CD14-positive monocyte (primary cell): ENCODE data around the gene FYB2. TPM values are rescaled to one million over a fixed set of nuclear protein-coding genes. Genes with fewer than 3 reads are reported as not detected.
A peak's percentile ranks its signal among the peaks of the same experiment; 100 is the strongest.

ENCODE experiments used
- DNase-seq, 3 donors: peaks; one replicate each; pipeline ENCODE4 v3.0.0-alpha.2; 2011 to 2022
- H2AFZ ChIP-seq: 2 replicates; pipeline ENCODE4 v1.6.0; 2012; ENCODE audit warnings: mild to moderate bottlenecking, low read depth, low read length, inconsistent platforms; ENCODE audit not compliant: insufficient read depth, poor library complexity, severe bottlenecking
- H3K27ac ChIP-seq, 2 donors: 1 replicate in 1 of 2; 2 replicates in 1 of 2; pipeline ENCODE4 v1.5.1; 2012 to 2013; ENCODE audit warnings: low read length in 2 of 2, control low read depth in 1 of 2, inconsistent platforms in 1 of 2, low read depth in 1 of 2, mild to moderate bottlenecking in 1 of 2
- H3K27me3 ChIP-seq, 2 donors: one replicate each; pipeline versions ENCODE4 v1.6.0 to v1.6.1; 2011 to 2013; ENCODE audit warnings: low read length in 2 of 2; ENCODE audit not compliant: control insufficient read depth in 2 of 2, insufficient read depth in 2 of 2
- H3K36me3 ChIP-seq, 2 donors: replicated peaks in 1 of 2; 1 replicate in 1 of 2; 2 replicates in 1 of 2; pipeline versions ENCODE4 v1.5.1 to v1.6.1; 2012 to 2013; ENCODE audit warnings: low read length in 2 of 2, control low read depth in 1 of 2, inconsistent platforms in 1 of 2, mild to moderate bottlenecking in 1 of 2; ENCODE audit not compliant: insufficient read depth in 2 of 2, control insufficient read depth in 1 of 2
- H3K4me1 ChIP-seq, 2 donors: 1 replicate in 1 of 2; 2 replicates in 1 of 2; pipeline versions ENCODE4 v1.5.1 to v1.6.1; 2012 to 2013; ENCODE audit warnings: low read length in 2 of 2, control low read depth in 1 of 2, inconsistent platforms in 1 of 2, mild to moderate bottlenecking in 1 of 2, moderate library complexity in 1 of 2; ENCODE audit not compliant: insufficient read depth in 2 of 2, control insufficient read depth in 1 of 2
- H3K4me2 ChIP-seq: replicated peaks from 2 replicates; pipeline ENCODE3; 2012; ENCODE audit warnings: low read length, moderate library complexity, mild to moderate bottlenecking; ENCODE audit not compliant: poor library complexity, severe bottlenecking; ENCODE audit errors: extremely low read depth
- H3K4me3 ChIP-seq, 3 experiments: fragments of 200-600 bp in 1 of 3; sonication (generic) in 1 of 3; replicated peaks in 1 of 3; 1 replicate in 2 of 3; 2 replicates in 1 of 3; pipeline ENCODE4 v1.5.1; 2011 to 2013; ENCODE audit warnings: low read length in 3 of 3, mild to moderate bottlenecking in 3 of 3, control low read depth in 2 of 3, low read depth in 2 of 3, inconsistent platforms in 1 of 3, moderate library complexity in 1 of 3
- H3K79me2 ChIP-seq: 2 replicates; pipeline ENCODE4 v1.6.0; 2012; ENCODE audit warnings: mild to moderate bottlenecking, control low read depth, inconsistent platforms, low read length, moderate library complexity; ENCODE audit not compliant: insufficient read depth
- H3K9ac ChIP-seq: 2 replicates; pipeline ENCODE4 v1.6.0; 2017; ENCODE audit warnings: low read length, mild to moderate bottlenecking; ENCODE audit not compliant: insufficient read depth, poor library complexity, severe bottlenecking
- H3K9me3 ChIP-seq, 2 donors: replicated peaks in 1 of 2; 1 replicate in 1 of 2; 2 replicates in 1 of 2; pipeline versions ENCODE4 v1.5.1 to v1.6.1; 2012 to 2013; ENCODE audit warnings: low read length in 2 of 2, control low read depth in 1 of 2; ENCODE audit not compliant: control insufficient read depth in 1 of 2, insufficient read depth in 1 of 2
- H4K20me1 ChIP-seq: 2 replicates; pipeline ENCODE4 v1.6.0; 2012; ENCODE audit warnings: mild to moderate bottlenecking, low read length, control low read depth, moderate library complexity; ENCODE audit not compliant: insufficient read depth
- H3K27ac Mint-ChIP-seq, 7 donors: one replicate each; pipeline ENCODE4 v1.8.0; 2020; ENCODE audit warnings: mild to moderate bottlenecking in 7 of 7, mixed read lengths in 7 of 7, moderate library complexity in 6 of 7, inconsistent platforms in 2 of 7
- H3K27me3 Mint-ChIP-seq, 3 donors: one replicate each; pipeline ENCODE4 v1.8.0; 2021 to 2022; ENCODE audit warnings: low read depth in 3 of 3, mild to moderate bottlenecking in 3 of 3, mixed read lengths in 3 of 3, moderate library complexity in 3 of 3, inconsistent platforms in 1 of 3
- H3K36me3 Mint-ChIP-seq, 2 donors: one replicate each; pipeline ENCODE4 v1.8.0; 2020; ENCODE audit warnings: mixed read lengths in 2 of 2, inconsistent platforms in 1 of 2, mild to moderate bottlenecking in 1 of 2
- H3K4me1 Mint-ChIP-seq: one replicate; pipeline ENCODE4 v1.8.0; 2020; ENCODE audit warnings: mild to moderate bottlenecking, mixed read lengths
- H3K4me3 Mint-ChIP-seq, 2 donors: one replicate each; pipeline ENCODE4 v1.8.0; 2020; ENCODE audit warnings: mild to moderate bottlenecking in 2 of 2, mixed read lengths in 2 of 2, moderate library complexity in 1 of 2
- H3K9me3 Mint-ChIP-seq, 7 donors: one replicate each; pipeline ENCODE4 v1.8.0; 2020 to 2022; ENCODE audit warnings: mixed read lengths in 7 of 7, mild to moderate bottlenecking in 6 of 7, moderate library complexity in 6 of 7, inconsistent platforms in 2 of 7
- CTCF ChIP-seq: fragments of 200-600 bp; IDR thresholded peaks from one replicate; pipeline ENCODE4 v1.8.0; 2022; ENCODE audit warnings: antibody characterized with exemption, mild to moderate bottlenecking
- WGBS: methylation state at CpG from one replicate; pipeline ENCODE4 v1.1.5; 2013; ENCODE audit warnings: missing lambda C conversion rate; ENCODE audit not compliant: insufficient coverage; 5-methylcytosine and 5-hydroxymethylcytosine counted together
- intact Hi-C, 2 donors: fragments of 100-400 bp; cut with micrococcal nuclease; formaldehyde crosslinking; loops; one replicate each; pipeline versions ENCODE4 v1.15.0 to v1.15.1; 2023
- polyA plus RNA-seq, 3 donors: library from polyadenylated mRNA; depleted of rRNA in 1 of 3; unstranded in 2 of 3; stranded (reverse) in 1 of 3; fragments of 300-500 nt in 2 of 3; fragments of >200 nt in 1 of 3; fragmentation: Illumina TruSeq in 2 of 3; gene quantifications; 1 replicate in 2 of 3; 2 replicates in 1 of 3; pipeline ENCODE4 v1.2.3, GENCODE V29; 2012 to 2021

The FYB2 gene
- polyA plus RNA-seq, 3 donors: not detected

GRCh38 chr1:56835657-56836056 is 16.5 kb upstream of the FYB2 start:
- H4K20me1 ChIP-seq: no peaks in the 10 kb centered on the region
- no peaks in the 10 kb centered on the region for H3K27me3 ChIP-seq
- no peaks in the 10 kb centered on the region for H3K9me3 ChIP-seq
- H3K36me3 ChIP-seq: no peaks in the 10 kb centered on the region
- H3K36me3 Mint-ChIP-seq: no peaks in the 10 kb centered on the region
- H3K9ac ChIP-seq: no peak overlapping the region
- no peaks in the 10 kb centered on the region for H3K79me2 ChIP-seq
- no peak overlapping the region for H3K4me2 ChIP-seq
- intact Hi-C loops: no loop called here
- TF ChIP-seq CTCF: no peak
- H3K4me3 Mint-ChIP-seq: no peak overlapping the region
- no peak overlapping the region for H2AFZ ChIP-seq
- peaks cover 0 to 13% (median 5%) of the 10 kb centered on the region in 7 donors for H3K9me3 Mint-ChIP-seq
- H3K4me1 ChIP-seq: no peaks in the 10 kb centered on the region
- H3K27ac ChIP-seq: no peak overlapping the region
- WGBS: 98% methylated on average over 5 of the region's 5 CpGs
- H3K27ac Mint-ChIP-seq: peak overlapping the region in 1 of 7 donors; percentile 1
- H3K27me3 Mint-ChIP-seq: peaks cover 0 to 4% (median 3%) of the 10 kb centered on the region in 3 donors
- no peak for DNase-seq
- no peak overlapping the region for H3K4me3 ChIP-seq
- no peaks in the 10 kb centered on the region for H3K4me1 Mint-ChIP-seq

- Histone ChIP-seq H3K79me2 (no peaks in the 10 kb centered on the region), H3K4me2 (no peak overlapping the region), H3K36me3 (no peaks in the 10 kb centered on the region), H4K20me1 (no peaks in the 10 kb centered on the region), H3K4me1 (no peaks in the 10 kb centered on the region), H3K9ac (no peak overlapping the region), H3K27ac (no peak overlapping the region), H2AFZ (no peak overlapping the region), H3K9me3 (no peaks in the 10 kb centered on the region), H3K4me3 (no peak overlapping the region), H3K27me3 (no peaks in the 10 kb centered on the region)
- WGBS: 90% methylated on average over 4 of the region's 5 CpGs
- no peak overlapping the region for H3K4me3 Mint-ChIP-seq
- no peaks in the 10 kb centered on the region for H3K4me1 Mint-ChIP-seq
- TF ChIP-seq CTCF: no peak
- no peak for DNase-seq
- peaks cover 0 to 7% (median 0%) of the 10 kb centered on the region in 7 donors for H3K9me3 Mint-ChIP-seq
- intact Hi-C loops: no loop called here
- H3K36me3 Mint-ChIP-seq: no peaks in the 10 kb centered on the region
- H3K27ac Mint-ChIP-seq: no peak overlapping the region
- H3K27me3 Mint-ChIP-seq: peaks cover 0 to 3% (median under 1%) of the 10 kb centered on the region in 3 donors
Observed at GRCh38 chr1:56834137-56834900, 15.1 kb upstream of the FYB2 start.
